SH-SY5Y (cell line): Measurements from ENCODE around the gene TOLLIP.

Source experiments
- GATA2 ChIP-seq: IDR thresholded peaks from 2 replicates; pipeline ENCODE4 v1.6.1; 2011; ENCODE audit warnings: mild to moderate bottlenecking, low read depth, low read length
- GATA3 ChIP-seq: IDR thresholded peaks from 2 replicates; pipeline ENCODE4 v1.6.1; 2011; ENCODE audit warnings: low read depth, mild to moderate bottlenecking, low read length, moderate library complexity

GRCh38 chr11:1336836-1337646 is 27.6 kb upstream of the TOLLIP start:
- TF ChIP-seq GATA2 (no peak), GATA3 (no peak)
